Fibroblast of skin of right biceps (primary cell): ENCODE data around the gene NCF1.
"Not testable (repeated sequence)": the region's sequence is repeated elsewhere in the genome, so short reads cannot be mapped to it uniquely, and the experiment has no call there.

Experiments used
- DNase-seq: peaks from one replicate; pipeline ENCODE4 v3.0.0-alpha.2; 2013

NCF1 gene

GRCh38 chr7:74773760-74774750 is at the start of gene NCF1:
TSS of gene NCF1 (plus strand) at chr7:74774011. CDS start at chr7:74774032, 21 bp downstream.
- not testable (repeated sequence) for DNase-seq

GRCh38 chr7:74725840-74726239 is 48.0 kb upstream of the NCF1 start:
- DNase-seq: no peak

GRCh38 chr7:74726309-74727101 is 47.3 kb upstream of the NCF1 start:
- no peak for DNase-seq

GRCh38 chr7:74728686-74729085 is 45.1 kb upstream of the NCF1 start:
- DNase-seq: not testable (repeated sequence)

- not testable (repeated sequence) for DNase-seq
Measured at GRCh38 chr7:74730186-74730585, 43.6 kb upstream of the NCF1 start.

- DNase-seq: not testable (repeated sequence)
Measured at GRCh38 chr7:74739974-74740703, 33.7 kb upstream of the NCF1 start.

GRCh38 chr7:74743936-74744557 is 29.8 kb upstream of the NCF1 start:
- not testable (repeated sequence) for DNase-seq

- not testable (repeated sequence) for DNase-seq
Measured at GRCh38 chr7:74753921-74754482, 19.8 kb upstream of the NCF1 start.

GRCh38 chr7:74756673-74757072 is 17.1 kb upstream of the NCF1 start:
- not testable (repeated sequence) for DNase-seq

GRCh38 chr7:74758268-74758667 is 15.5 kb upstream of the NCF1 start:
- not testable (repeated sequence) for DNase-seq

- not testable (repeated sequence) for DNase-seq
Measured at GRCh38 chr7:74758982-74759381, 14.8 kb upstream of the NCF1 start.

- DNase-seq: not testable (repeated sequence)
Measured at GRCh38 chr7:74765205-74765918, 8.4 kb upstream of the NCF1 start.

- DNase-seq: not testable (repeated sequence)
Measured at GRCh38 chr7:74766509-74766908, 7.3 kb upstream of the NCF1 start.

- not testable (repeated sequence) for DNase-seq
Measured at GRCh38 chr7:74766991-74767390, 6.8 kb upstream of the NCF1 start.

- DNase-seq: not testable (repeated sequence)
Measured at GRCh38 chr7:74770062-74770461, 3.7 kb upstream of the NCF1 start.

- DNase-seq: not testable (repeated sequence)
Measured at GRCh38 chr7:74772093-74772492, 1.7 kb upstream of the NCF1 start.

- not testable (repeated sequence) for DNase-seq
Measured at GRCh38 chr7:74775111-74775510, 1.3 kb downstream of the NCF1 start.

GRCh38 chr7:74779053-74779452 is 5.2 kb downstream of the NCF1 start:
- not testable (repeated sequence) for DNase-seq

GRCh38 chr7:74781746-74782145 is 7.9 kb downstream of the NCF1 start:
- not testable (repeated sequence) for DNase-seq

- not testable (repeated sequence) for DNase-seq
Measured at GRCh38 chr7:74783595-74783994, 9.8 kb downstream of the NCF1 start.
